T-helper 17 cell (primary cell): ENCODE data around the gene CEP112. TPM values are rescaled to one million over a fixed set of nuclear protein-coding genes. Genes with fewer than 3 reads are reported as not detected.

Experiments used
- ATAC-seq: fragments of 150-1000 bp; cut with Tn5 transposase; 2 replicates; pipeline ENCODE4 v1.10.0; 2021; ENCODE audit warnings: mild to moderate bottlenecking, moderate library complexity
- DNase-seq, 3 donors: peaks; one replicate each; pipeline versions ENCODE4 v3.0.0 to v3.0.0-alpha.2; 2020 to 2021
- H3K9me3 ChIP-seq: one replicate; pipeline ENCODE4 v1.7.0; 2013; ENCODE audit warnings: low read length, mild to moderate bottlenecking; ENCODE audit not compliant: control insufficient read depth, poor library complexity, severe bottlenecking
- H3K27ac Mint-ChIP-seq: one replicate; pipeline ENCODE4 v1.8.0; 2022; ENCODE audit warnings: mild to moderate bottlenecking, moderate library complexity, mixed read lengths
- H3K27me3 Mint-ChIP-seq: one replicate; pipeline ENCODE4 v1.8.0; 2022; ENCODE audit warnings: mixed read lengths
- H3K36me3 Mint-ChIP-seq: one replicate; pipeline ENCODE4 v1.8.0; 2022; ENCODE audit warnings: low read depth, mixed read lengths
- H3K4me1 Mint-ChIP-seq: one replicate; pipeline ENCODE4 v1.8.0; 2022; ENCODE audit warnings: mild to moderate bottlenecking, mixed read lengths
- H3K4me3 Mint-ChIP-seq: one replicate; pipeline ENCODE4 v1.8.0; 2022; ENCODE audit warnings: mild to moderate bottlenecking, moderate library complexity, mixed read lengths
- total RNA-seq, 4 donors: library from RNA in 2 of 4; stranded (reverse) in 2 of 4; gene quantifications; one replicate each; pipeline ENCODE4 v1.2.3 and lab custom pipeline; 2022 to 2026

The CEP112 gene
- total RNA-seq, 2 donors from 2014 or later, result 4.3 to 6.9 TPM

DNA sequence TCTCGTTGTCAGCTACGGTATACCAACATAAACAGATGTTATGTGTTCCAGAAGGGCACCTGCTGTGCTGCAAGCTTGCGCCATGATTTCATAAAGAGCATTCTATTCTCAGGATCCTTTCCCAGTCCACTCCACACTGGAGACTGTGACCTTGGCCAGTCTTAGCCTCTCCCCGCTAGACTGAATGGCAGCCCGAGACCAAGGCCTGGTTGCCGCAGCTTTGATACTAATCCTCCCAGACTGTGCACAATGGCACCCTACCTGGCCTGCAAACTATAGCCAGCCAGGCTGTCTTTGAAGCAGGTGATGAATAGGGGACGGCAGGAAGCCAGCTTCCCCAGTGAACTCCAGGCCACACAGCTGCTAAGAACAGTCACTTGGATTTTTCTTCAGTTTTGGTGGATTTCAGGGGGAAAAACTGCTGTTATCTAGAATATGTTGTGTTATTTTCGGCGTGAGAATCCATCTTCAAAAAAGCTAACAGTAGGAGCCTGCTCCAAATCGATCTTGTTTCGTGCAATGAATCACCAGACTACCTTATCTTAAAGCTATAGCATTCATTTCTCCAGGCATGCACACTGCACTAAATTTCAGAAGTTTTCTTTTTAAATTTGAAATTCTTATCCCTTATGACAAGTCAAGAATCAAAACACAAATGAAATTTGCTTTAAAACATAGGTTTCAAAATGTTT, 289.0 kb downstream of the CEP112 start:
- ATAC-seq, result no peak
- DNase-seq, result no peak
- no peak overlapping the region for H3K27ac Mint-ChIP-seq
- no peak overlapping the region for H3K4me3 Mint-ChIP-seq
- no peaks in the 10 kb centered on the region for H3K4me1 Mint-ChIP-seq
- no peaks in the 10 kb centered on the region for H3K9me3 ChIP-seq
- no peaks in the 10 kb centered on the region for H3K27me3 Mint-ChIP-seq
- no peaks in the 10 kb centered on the region for H3K36me3 Mint-ChIP-seq

DNA sequence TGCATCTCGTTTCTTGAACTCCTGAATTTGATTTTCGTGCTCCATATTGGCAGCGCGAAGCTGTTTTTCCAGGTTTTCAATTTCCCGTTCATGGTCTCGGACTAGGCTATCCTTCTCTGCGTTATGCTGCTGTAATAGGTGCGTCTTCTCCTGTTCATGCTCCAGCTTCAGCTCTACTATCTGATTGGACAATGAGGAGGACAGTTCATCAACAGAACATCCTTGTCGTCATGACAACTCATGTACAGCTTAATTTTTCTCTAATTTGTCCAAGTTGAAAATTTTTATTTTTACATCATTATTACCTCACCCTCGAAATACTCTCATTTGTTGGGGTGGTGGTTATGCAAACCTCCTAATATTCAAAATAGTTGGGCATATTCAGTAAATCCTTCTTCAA, 289.8 kb downstream of the CEP112 start:
- H3K9me3 ChIP-seq, result no peaks in the 10 kb centered on the region
- H3K36me3 Mint-ChIP-seq, result no peaks in the 10 kb centered on the region
- H3K27me3 Mint-ChIP-seq, result no peaks in the 10 kb centered on the region
- H3K4me1 Mint-ChIP-seq, result no peaks in the 10 kb centered on the region
- H3K4me3 Mint-ChIP-seq, result no peak overlapping the region
- no peak for ATAC-seq
- H3K27ac Mint-ChIP-seq, result no peak overlapping the region
- DNase-seq, result no peak

DNA sequence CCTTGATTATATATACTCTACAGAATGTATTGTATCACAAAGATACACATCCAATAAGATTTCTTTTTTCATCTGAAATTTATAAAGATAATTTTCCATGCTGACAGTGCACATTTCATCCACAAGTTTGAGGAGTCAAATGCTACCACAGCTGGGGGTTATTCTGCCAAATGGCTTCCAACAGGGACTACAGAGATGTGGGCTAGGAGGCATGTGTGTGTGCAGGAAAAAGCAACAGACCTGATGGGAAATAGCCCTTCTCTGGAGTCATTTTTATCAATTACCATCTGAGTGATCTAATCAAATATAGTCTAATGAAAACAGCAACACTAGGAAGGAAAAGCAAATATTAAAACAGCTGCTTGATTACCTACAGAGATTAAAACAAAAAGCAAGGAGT, 290.5 kb downstream of the CEP112 start:
- H3K27ac Mint-ChIP-seq, result no peak overlapping the region
- H3K27me3 Mint-ChIP-seq, result no peaks in the 10 kb centered on the region
- DNase-seq (no peak), ATAC-seq (no peak)
- no peak overlapping the region for H3K4me3 Mint-ChIP-seq
- H3K9me3 ChIP-seq, result no peaks in the 10 kb centered on the region
- no peaks in the 10 kb centered on the region for H3K36me3 Mint-ChIP-seq
- H3K4me1 Mint-ChIP-seq, result no peaks in the 10 kb centered on the region

DNA sequence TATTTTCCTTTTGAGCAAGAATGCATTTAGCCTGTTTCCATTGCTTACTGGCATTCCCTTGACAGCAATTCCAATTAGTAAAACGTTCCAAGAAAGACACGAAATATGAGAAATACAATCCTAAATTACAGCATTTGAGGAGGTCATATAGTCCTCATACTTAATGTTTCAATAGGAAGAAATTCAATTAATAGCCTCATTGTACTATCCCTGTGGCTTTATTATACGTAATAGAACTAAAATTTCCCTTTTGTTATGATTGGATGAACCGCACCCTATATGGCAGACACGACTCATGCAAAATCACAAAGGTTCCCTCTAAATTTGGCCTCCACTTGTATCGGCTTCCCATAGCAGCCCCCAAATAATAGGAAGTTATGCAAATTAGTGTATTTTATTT, 291.7 kb downstream of the CEP112 start:
- Mint-ChIP-seq H3K27me3 (no peaks in the 10 kb centered on the region), H3K4me3 (no peak overlapping the region), H3K4me1 (no peaks in the 10 kb centered on the region), H3K36me3 (no peaks in the 10 kb centered on the region), H3K27ac (no peak overlapping the region)
- H3K9me3 ChIP-seq, result no peaks in the 10 kb centered on the region
- DNase-seq (no peak), ATAC-seq (no peak)

DNA sequence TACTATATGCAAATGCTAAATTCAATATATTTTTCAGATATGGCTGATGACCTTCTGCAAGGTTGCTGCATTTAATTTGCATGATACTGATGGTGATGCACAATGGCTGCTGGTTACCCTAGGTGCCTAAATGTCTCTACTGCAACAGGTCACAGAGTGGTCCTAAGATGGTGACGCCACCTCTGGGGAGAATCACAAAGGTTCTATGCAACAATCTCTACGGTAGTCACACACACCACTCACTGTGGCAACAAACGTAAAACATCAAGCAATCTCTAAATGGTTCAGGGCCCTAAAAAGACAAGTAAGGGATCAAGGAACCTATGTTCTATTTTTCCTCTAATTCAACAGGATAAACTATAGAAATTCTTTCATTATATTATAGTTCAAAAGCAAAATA, 293.3 kb downstream of the CEP112 start:
- H3K27ac Mint-ChIP-seq, result no peak overlapping the region
- no peak overlapping the region for H3K4me3 Mint-ChIP-seq
- H3K4me1 Mint-ChIP-seq, result no peaks in the 10 kb centered on the region
- H3K9me3 ChIP-seq, result no peaks in the 10 kb centered on the region
- no peak for DNase-seq
- no peaks in the 10 kb centered on the region for H3K36me3 Mint-ChIP-seq
- H3K27me3 Mint-ChIP-seq, result no peaks in the 10 kb centered on the region
- ATAC-seq, result no peak

DNA sequence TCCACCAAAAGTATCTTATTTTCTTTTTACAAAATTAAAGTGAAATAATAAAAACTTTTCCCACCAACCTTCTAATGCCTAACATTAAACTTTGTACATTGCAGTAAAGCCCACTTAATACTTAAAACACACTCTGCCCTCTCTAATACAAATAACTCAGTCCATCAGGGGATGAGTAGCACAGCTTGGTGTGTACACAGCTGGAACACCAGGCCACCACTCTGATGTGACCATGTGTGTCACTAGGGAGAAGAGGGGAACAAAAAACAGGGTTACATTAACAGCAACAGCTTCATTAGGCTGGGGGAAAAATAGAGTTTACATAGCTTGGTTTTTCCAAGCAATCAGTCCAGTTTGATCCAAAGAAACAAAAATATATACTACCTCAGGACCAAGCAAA, 295.0 kb downstream of the CEP112 start:
- Mint-ChIP-seq H3K4me1 (no peaks in the 10 kb centered on the region), H3K27ac (no peak overlapping the region), H3K27me3 (no peaks in the 10 kb centered on the region), H3K4me3 (no peak overlapping the region), H3K36me3 (no peaks in the 10 kb centered on the region)
- DNase-seq (no peak), ATAC-seq (no peak)
- H3K9me3 ChIP-seq, result no peaks in the 10 kb centered on the region

DNA sequence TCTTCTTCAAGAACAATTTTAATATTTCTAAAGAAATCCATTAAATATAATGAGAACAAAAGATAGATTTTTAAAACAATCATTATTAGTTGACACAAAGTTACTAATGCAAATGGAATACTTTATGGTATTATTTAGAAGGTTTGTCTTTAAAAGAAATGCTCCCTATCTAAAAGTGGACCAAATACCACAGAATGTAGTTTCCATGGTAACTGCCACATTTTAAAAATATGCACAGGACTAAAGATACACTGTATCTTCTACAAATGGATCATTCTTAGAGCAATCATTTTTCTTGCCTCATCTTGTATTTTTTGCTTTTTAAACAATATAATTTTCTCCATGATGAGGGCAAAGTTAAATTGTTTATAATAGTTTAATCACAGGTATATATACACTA, 296.0 kb downstream of the CEP112 start:
- Mint-ChIP-seq H3K36me3 (no peaks in the 10 kb centered on the region), H3K4me1 (no peaks in the 10 kb centered on the region), H3K27ac (no peak overlapping the region), H3K4me3 (no peak overlapping the region), H3K27me3 (no peaks in the 10 kb centered on the region)
- H3K9me3 ChIP-seq, result no peaks in the 10 kb centered on the region
- DNase-seq (no peak), ATAC-seq (no peak)

DNA sequence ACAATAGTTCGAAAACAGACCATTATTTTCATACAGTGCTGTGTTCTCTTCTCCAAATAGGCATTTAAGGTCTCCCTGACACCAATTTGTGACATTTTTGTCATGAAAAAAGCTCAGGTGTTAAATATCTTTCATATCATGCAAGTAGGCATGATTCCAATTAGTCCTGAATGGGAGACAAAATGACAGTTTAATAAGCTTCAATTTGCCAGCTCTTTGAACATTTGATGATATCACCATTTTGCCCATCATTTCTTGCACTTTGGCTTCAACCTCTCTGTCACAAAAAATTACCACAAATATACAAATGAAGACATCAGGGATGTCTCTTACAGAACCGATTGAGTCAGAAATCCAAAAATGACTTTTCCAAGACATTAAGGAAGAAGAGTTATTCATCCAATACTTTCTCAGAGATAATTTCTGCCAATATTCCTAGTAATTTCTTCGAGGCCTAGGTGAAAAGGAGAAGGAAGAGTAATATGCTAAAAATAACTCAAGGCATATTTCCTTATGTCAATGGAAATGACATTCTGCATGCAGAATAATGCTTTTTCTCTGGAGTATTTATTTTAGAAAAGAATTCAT, 298.1 kb downstream of the CEP112 start:
- Mint-ChIP-seq H3K4me3 (no peak overlapping the region), H3K4me1 (no peaks in the 10 kb centered on the region), H3K27ac (no peak overlapping the region), H3K36me3 (peaks cover 3% of the 10 kb centered on the region), H3K27me3 (no peaks in the 10 kb centered on the region)
- ATAC-seq, result no peak
- H3K9me3 ChIP-seq, result no peaks in the 10 kb centered on the region
- DNase-seq, result no peak

DNA sequence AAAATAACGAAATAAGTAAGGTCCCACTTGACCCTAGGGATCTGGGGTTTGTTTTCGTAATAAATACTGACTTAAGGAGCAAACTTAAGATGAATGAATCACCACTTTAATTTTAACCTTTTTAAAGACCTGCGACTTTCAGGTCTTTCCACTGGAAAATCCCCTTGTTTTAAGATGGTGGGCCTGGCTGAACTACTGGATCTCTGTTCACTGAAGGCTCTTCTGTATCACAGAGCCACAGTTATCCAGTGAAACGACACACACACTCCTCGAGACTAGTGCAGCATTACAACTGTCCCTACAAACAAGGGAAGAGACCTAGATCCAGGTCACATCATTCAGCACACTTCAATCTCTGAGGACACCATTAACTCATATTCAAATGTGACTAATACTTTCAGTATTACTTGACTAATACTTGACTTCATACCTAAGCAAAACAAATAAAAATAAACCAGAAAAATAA, 299.0 kb downstream of the CEP112 start:
- peaks cover 3% of the 10 kb centered on the region for H3K36me3 Mint-ChIP-seq
- H3K4me3 Mint-ChIP-seq, result no peak overlapping the region
- H3K27ac Mint-ChIP-seq, result no peak overlapping the region
- no peak for ATAC-seq
- no peaks in the 10 kb centered on the region for H3K27me3 Mint-ChIP-seq
- H3K9me3 ChIP-seq, result no peaks in the 10 kb centered on the region
- no peak for DNase-seq
- no peaks in the 10 kb centered on the region for H3K4me1 Mint-ChIP-seq

DNA sequence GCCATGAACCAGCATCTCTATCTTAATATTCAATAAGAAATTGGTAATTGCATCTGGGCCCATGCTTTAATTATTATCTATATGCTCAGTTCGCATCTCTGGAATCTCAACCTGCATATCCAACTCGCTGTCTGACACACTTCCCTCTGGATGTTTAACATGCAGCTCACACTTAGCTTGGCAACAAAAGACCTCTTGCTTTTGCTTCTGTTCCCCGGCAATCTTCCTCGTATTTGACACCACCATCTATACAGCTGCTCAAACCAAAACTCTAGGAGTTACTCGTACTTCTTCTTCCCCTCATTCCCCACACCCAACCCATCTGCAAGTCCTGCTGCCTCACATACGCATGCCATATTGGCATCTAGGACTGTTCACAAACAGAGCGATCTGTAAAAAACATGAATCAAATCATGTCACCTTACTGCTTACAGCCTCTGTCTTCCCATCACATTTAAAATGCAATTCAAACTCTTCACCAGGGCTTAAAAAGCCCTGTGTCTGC, 300.6 kb downstream of the CEP112 start:
- DNase-seq, result no peak
- ATAC-seq, result no peak
- no peaks in the 10 kb centered on the region for H3K9me3 ChIP-seq
- Mint-ChIP-seq H3K27ac (no peak overlapping the region), H3K27me3 (no peaks in the 10 kb centered on the region), H3K4me3 (no peak overlapping the region), H3K36me3 (peaks cover 3% of the 10 kb centered on the region), H3K4me1 (no peaks in the 10 kb centered on the region)

DNA sequence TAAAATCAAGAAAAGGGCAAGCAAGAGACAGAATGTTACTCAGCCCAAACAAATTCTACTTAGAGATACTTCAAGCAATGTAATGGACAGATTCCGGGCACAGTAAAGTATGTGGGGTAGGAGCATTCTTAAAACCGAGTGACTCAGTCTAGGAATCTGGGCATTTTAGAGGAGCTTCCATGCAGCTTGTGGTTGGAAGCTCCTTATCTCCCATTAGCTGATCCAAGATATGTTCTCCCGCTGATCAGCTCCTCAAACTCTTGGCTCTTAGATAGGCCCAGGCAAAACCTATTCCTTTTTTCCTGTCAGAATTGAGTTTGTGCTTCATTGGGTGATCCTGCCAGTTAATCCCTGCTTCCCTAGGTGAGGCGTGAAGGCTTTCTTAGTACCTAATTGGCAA, 303.3 kb downstream of the CEP112 start:
- H3K36me3 Mint-ChIP-seq, result peaks cover 3% of the 10 kb centered on the region
- no peaks in the 10 kb centered on the region for H3K27me3 Mint-ChIP-seq
- ATAC-seq, result no peak
- no peaks in the 10 kb centered on the region for H3K4me1 Mint-ChIP-seq
- DNase-seq, result no peak
- H3K9me3 ChIP-seq, result no peaks in the 10 kb centered on the region
- no peak overlapping the region for H3K27ac Mint-ChIP-seq
- H3K4me3 Mint-ChIP-seq, result no peak overlapping the region

DNA sequence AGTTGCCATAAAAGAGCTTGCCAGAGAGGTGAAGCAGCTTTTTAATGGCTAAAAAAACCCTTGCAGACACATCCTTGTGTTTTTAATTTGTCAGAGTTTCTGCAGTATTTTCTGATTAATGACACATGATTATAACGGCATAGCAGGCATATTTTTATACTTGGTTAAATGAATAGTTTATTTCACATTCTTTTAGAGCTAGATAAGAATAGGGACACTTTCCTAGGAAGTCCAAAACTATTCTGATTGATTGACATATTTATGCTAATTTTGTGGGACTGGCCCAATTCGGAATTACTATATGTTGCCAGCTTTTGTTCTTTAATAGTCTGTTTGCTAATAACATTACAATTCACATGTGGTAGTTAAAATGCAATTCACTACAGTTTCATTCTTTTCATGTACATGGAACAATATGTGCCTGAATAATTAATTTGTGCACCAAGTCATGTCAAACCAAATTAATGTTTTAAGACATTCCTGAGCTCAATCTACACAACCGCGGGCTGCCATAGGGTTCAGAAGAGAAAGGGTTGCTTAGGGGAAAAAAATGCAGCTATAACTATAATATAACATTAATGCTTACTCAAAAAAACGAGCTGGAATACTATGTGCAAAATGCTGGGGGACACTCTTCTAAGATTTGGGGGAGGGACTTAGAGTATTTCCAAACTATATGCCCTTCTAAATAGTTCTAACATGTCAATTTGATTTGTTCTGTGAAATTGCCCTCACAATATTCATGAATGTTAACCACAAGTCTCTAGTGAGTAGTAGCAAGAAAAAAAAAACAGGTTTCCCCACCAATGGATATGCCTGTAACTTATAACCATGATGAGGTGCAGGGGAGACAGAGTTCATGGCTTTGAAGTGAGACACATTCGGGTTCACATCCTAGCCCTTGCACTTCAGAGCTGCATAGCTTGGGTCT, 305.4 kb downstream of the CEP112 start:
- H3K4me1 Mint-ChIP-seq, result no peaks in the 10 kb centered on the region
- DNase-seq, result no peak
- H3K4me3 Mint-ChIP-seq, result no peak overlapping the region
- no peak for ATAC-seq
- H3K27me3 Mint-ChIP-seq, result no peaks in the 10 kb centered on the region
- peaks cover 3% of the 10 kb centered on the region for H3K36me3 Mint-ChIP-seq
- no peak overlapping the region for H3K27ac Mint-ChIP-seq
- no peaks in the 10 kb centered on the region for H3K9me3 ChIP-seq

DNA sequence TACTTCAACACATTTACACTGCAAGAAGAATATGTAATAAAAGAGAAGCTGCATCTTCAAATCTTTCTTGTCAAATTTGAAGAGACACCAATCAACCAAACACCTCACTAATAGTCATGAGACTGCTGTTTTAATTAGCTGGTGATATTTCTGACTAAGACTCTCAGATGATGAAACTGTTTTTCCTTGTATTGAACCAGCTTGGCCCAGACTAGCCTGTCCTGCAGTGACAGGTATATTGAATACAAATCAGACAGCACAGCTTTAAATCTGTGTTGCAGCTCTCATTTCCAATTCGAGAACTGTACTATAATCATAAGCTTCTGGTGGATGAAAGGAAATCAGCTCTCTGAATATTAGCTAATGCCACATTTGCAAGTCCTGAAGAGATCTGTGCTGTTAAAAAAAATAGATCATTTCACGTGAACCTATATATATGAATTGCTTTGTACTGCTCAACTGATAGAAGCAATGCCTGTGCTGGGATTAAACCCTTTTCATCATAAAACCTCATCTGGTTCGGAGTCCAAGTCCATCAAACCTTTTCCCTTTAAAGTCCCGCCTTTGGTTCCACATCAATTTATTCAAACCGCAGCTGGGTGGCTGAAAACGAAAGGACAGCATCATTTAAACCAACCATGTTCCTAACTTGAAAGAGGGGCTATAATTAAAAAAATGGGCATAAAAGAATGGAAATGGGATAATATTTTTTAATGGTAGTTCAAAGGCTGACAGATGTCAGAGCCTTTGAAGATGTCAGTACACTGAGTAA, 306.2 kb downstream of the CEP112 start:
- ATAC-seq, result no peak
- Mint-ChIP-seq H3K4me1 (no peaks in the 10 kb centered on the region), H3K4me3 (no peak overlapping the region), H3K36me3 (peaks cover 3% of the 10 kb centered on the region), H3K27me3 (no peaks in the 10 kb centered on the region), H3K27ac (no peak overlapping the region)
- no peaks in the 10 kb centered on the region for H3K9me3 ChIP-seq
- DNase-seq, result no peak
